ENCODE measurements around the gene MKNK2.

- no peak for TF ChIP-seq CTCF (IDR thresholded peaks at IDR 0.05)
- no peak for TF ChIP-seq POLR2A (IDR thresholded peaks at IDR 0.05)
These were observed 36.1 kb downstream of the MKNK2 start for GRCh38 chr19:2014731-2015607.

Measured in uterus (tissue), 2 donors.